ENCODE measurements around the gene WSCD2. TPM values are rescaled to one million over a fixed set of nuclear protein-coding genes. Genes with fewer than 3 reads are reported as not detected.

Gene WSCD2
- total RNA-seq, 1 donor from 2014 or later: not detected

DNA sequence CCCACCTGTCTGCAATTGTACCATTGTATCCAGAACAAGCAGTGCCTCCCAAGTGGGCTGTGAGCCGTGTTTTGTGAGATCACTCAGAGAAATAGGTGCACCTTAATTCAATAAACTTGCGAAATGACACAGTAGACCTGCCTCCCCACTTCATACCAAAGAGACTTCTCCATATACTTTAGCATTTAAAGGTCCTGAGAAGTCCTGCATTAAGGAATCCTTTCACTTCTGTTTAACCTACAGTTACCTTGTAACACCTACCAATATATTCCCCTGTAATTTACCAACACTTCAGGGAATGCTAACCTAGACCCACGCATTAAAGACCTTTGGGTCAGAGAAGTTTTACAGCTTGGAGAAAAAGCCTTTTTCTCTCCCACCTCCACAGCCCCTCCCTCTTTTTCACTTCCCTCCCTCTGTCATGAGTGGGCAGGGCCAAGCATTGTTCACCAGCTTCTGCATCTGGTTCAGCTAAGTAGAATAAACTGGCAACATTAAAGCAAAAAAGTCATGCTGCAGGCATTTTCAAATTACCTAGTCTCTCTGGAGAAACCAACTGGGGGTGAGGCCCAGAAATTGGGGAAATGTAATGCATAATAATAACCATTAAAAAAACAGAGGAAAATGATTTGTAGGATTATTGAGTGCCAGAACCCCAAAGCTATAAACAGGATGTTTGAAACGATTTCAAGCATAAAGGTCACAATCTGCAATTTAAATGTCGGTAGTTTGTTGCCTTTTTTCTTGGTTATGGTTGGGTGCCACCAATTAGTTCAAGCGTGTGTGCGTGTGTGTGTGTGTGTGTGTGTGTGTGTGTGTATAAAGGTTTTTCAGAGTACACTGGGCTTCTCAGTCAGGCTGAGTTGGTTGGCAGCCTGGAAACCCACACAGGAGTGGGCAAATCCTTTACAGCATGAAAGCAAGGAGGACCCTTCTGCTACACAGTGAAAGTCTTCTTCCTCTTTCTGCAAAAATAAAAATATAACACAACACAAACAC is 13.7 kb upstream of the WSCD2 start:
- Mint-ChIP-seq H3K27ac (no peak overlapping the region), H3K4me1 (ENCODE audit: low read depth) (peaks cover 2% of the 10 kb centered on the region), H3K4me3 (ENCODE audit: low read depth) (no peak overlapping the region), H3K27me3 (peaks cover 21% of the 10 kb centered on the region), H3K36me3 (ENCODE audit: insufficient read depth) (no peaks in the 10 kb centered on the region), H3K9me3 (ENCODE audit: low read depth) (no peaks in the 10 kb centered on the region)
- DNase-seq (ENCODE audit: low spot score, unreplicated experiment): no peak
- TF ChIP-seq, protein P1, sequence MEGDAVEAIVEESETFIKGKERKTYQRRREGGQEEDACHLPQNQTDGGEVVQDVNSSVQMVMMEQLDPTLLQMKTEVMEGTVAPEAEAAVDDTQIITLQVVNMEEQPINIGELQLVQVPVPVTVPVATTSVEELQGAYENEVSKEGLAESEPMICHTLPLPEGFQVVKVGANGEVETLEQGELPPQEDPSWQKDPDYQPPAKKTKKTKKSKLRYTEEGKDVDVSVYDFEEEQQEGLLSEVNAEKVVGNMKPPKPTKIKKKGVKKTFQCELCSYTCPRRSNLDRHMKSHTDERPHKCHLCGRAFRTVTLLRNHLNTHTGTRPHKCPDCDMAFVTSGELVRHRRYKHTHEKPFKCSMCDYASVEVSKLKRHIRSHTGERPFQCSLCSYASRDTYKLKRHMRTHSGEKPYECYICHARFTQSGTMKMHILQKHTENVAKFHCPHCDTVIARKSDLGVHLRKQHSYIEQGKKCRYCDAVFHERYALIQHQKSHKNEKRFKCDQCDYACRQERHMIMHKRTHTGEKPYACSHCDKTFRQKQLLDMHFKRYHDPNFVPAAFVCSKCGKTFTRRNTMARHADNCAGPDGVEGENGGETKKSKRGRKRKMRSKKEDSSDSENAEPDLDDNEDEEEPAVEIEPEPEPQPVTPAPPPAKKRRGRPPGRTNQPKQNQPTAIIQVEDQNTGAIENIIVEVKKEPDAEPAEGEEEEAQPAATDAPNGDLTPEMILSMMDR (IDR thresholded peaks at IDR 0.05; ENCODE audit: unreplicated experiment): no peak

DNA sequence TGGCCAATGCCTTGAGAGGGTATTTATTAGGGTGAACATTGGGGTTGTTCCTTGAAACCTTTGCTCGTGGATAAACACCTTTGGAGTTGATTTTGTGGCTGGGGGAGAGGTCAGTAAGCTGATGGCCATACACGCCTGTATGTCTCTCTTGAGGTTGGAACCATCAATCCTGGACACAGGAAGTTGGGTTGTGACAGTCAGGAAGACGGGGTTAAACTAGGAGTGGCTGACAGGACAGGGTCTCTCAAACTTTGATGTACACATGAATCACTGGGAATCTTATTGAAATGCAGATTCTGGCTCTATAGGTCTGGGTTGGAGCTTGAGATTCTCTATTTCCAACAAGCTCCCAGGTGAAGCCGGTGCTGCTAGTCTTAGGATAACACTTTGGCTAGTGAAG is 12.8 kb upstream of the WSCD2 start:
- Mint-ChIP-seq H3K4me3 (ENCODE audit: low read depth) (no peak overlapping the region), H3K27ac (no peak overlapping the region), H3K4me1 (ENCODE audit: low read depth) (peaks cover 2% of the 10 kb centered on the region)

DNA sequence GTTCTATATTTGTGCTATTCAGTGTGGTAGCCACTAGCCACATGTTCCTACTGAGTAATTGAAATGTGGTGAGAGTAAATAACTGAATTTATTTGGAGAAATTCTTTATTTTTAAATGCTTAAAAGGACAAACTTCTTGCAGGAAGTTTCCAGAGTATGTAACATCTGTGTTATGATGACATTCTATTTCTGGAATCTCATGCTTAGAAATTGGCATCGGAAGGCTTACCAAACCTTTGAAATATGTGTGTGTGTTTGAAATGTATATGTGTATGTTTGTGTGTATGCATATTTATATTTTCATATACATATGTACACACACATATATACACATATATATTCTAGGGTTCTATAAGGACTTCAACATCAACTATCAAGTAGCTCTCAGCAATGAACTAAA is 12.4 kb upstream of the WSCD2 start:
- Mint-ChIP-seq H3K9me3 (ENCODE audit: low read depth) (no peaks in the 10 kb centered on the region), H3K4me3 (ENCODE audit: low read depth) (no peak overlapping the region), H3K4me1 (ENCODE audit: low read depth) (peaks cover 2% of the 10 kb centered on the region), H3K36me3 (ENCODE audit: insufficient read depth) (no peaks in the 10 kb centered on the region), H3K27ac (no peak overlapping the region), H3K27me3 (peaks cover 27% of the 10 kb centered on the region)
- no peak for DNase-seq (ENCODE audit: low spot score, unreplicated experiment)
- TF ChIP-seq, protein P1 (IDR thresholded peaks at IDR 0.05; ENCODE audit: unreplicated experiment): no peak

More for the DNA sequence above, 12.8 kb upstream of the WSCD2 start:
- TF ChIP-seq, protein P1 (IDR thresholded peaks at IDR 0.05; ENCODE audit: unreplicated experiment): no peak
- Mint-ChIP-seq H3K36me3 (ENCODE audit: insufficient read depth) (no peaks in the 10 kb centered on the region), H3K27me3 (peaks cover 27% of the 10 kb centered on the region), H3K9me3 (ENCODE audit: low read depth) (no peaks in the 10 kb centered on the region)
- no peak for DNase-seq (ENCODE audit: low spot score, unreplicated experiment)

DNA sequence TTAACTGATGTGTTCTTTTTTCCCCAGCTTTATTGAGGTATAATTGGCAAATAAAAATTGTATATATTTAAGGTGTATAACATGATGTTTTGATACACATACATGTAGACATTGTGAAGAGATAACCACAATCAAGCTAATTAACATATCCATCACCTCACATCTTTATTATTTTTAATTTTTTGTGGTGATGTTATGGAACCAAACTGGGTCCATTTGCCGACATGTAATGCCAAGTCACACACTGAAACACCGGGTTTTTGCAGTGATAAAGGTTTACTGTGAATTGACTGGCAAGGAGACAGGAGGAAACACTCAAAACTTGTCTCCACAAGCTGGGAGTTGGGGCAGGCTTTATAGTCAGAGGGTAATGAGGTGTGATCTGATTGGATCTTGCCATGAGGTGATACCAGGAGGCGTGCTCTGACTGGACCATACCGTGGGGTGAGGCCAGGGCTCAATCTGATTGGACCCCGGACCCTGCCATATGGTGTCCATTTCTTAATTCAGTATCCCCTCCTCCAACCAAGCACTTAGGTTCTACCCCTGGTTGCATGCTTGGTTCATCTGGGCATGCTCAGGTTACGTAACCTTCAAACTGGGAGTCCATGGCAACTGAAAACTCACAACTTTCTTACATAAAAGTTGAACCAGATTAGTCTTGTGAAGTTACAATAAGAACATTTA is 11.8 kb upstream of the WSCD2 start:
- Mint-ChIP-seq H3K4me3 (ENCODE audit: low read depth) (no peak overlapping the region), H3K27me3 (peaks cover 25% of the 10 kb centered on the region), H3K4me1 (ENCODE audit: low read depth) (peaks cover 2% of the 10 kb centered on the region), H3K27ac (no peak overlapping the region), H3K36me3 (ENCODE audit: insufficient read depth) (no peaks in the 10 kb centered on the region), H3K9me3 (ENCODE audit: low read depth) (no peaks in the 10 kb centered on the region)
- DNase-seq (ENCODE audit: low spot score, unreplicated experiment): no peak
- TF ChIP-seq, protein P1 (IDR thresholded peaks at IDR 0.05; ENCODE audit: unreplicated experiment): no peak

DNA sequence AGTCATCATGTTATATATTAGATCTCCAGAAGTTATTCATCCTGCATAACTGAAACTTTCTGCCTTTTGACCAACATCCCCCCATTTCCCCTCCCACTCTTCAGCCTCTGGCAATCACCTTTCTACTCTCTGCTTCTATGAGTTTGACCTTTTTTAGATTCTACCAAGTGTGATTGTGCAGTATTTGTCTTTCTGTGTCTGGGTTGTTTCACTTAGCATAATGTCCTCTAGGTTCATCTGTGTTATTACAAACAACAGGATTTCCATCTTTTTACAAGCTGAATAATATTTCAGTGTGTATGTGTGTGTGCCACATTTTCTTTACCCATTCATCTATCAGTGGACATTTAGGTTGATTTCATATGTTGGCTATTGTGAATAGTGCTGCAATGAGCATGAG is 11.2 kb upstream of the WSCD2 start:
- no peak for DNase-seq (ENCODE audit: low spot score, unreplicated experiment)
- TF ChIP-seq, protein P1 (IDR thresholded peaks at IDR 0.05; ENCODE audit: unreplicated experiment): no peak
- Mint-ChIP-seq H3K36me3 (ENCODE audit: insufficient read depth) (no peaks in the 10 kb centered on the region), H3K27ac (no peak overlapping the region), H3K4me3 (ENCODE audit: low read depth) (no peak overlapping the region), H3K9me3 (ENCODE audit: low read depth) (no peaks in the 10 kb centered on the region), H3K27me3 (peaks cover 23% of the 10 kb centered on the region), H3K4me1 (ENCODE audit: low read depth) (peaks cover 2% of the 10 kb centered on the region)
